Measurements from ENCODE around the gene CDK5. TPM values are rescaled to one million over a fixed set of nuclear protein-coding genes. Genes with fewer than 3 reads are reported as not detected.

Gene CDK5
- total RNA-seq, 1 donor from 2014 or later = 47.9 TPM

- DNase-seq (ENCODE audit: low read depth) = no peak
- Histone ChIP-seq H3K9me3 (ENCODE audit: insufficient read depth, low read depth, low read length) (no peaks in the 10 kb centered on the region), H3K9ac (ENCODE audit: low read length) (no peak overlapping the region), H3K4me2 (ENCODE audit: low read length) (no peak overlapping the region), H3K4me1 (ENCODE audit: insufficient read depth, low read length) (peaks cover 21% of the 10 kb centered on the region), H3K4me3 (ENCODE audit: insufficient read depth, low read depth, low read length) (no peak overlapping the region), H2AFZ (ENCODE audit: low read depth, low read length) (no peak overlapping the region), H3K27ac (ENCODE audit: low read depth, low read length) (no peak overlapping the region), H3K27me3 (ENCODE audit: insufficient read depth, low read length) (no peaks in the 10 kb centered on the region), H4K20me1 (ENCODE audit: insufficient read depth, low read length) (no peaks in the 10 kb centered on the region), H3K79me2 (ENCODE audit: insufficient read depth, low read length) (no peaks in the 10 kb centered on the region), H3K36me3 (ENCODE audit: insufficient read depth, low read length) (peaks cover 5% of the 10 kb centered on the region)
- Mint-ChIP-seq H3K9me3 (ENCODE audit: unreplicated experiment) (no peaks in the 10 kb centered on the region), H3K4me1 (ENCODE audit: low read depth, unreplicated experiment) (peaks cover 29% of the 10 kb centered on the region), H3K27me3 (ENCODE audit: low read depth, unreplicated experiment) (no peaks in the 10 kb centered on the region), H3K27ac (ENCODE audit: unreplicated experiment) (peak overlapping the region; percentile 98), H3K36me3 (ENCODE audit: low read depth, unreplicated experiment) (peaks cover 9% of the 10 kb centered on the region), H3K4me3 (ENCODE audit: unreplicated experiment) (no peak overlapping the region)
- TF ChIP-seq EZH2 (IDR thresholded peaks at IDR 0.05; ENCODE audit: insufficient read depth, low read length) (no peak), CTCF (IDR thresholded peaks at IDR 0.05; ENCODE audit: insufficient read depth, low read depth, low read length) (no peak)
- FAIRE-seq = no peak
Observed at GRCh38 chr7:151040616-151041375, 16.9 kb downstream of the CDK5 start.

- peaks cover 21% of the 10 kb centered on the region for H3K4me1 ChIP-seq (ENCODE audit: insufficient read depth, low read length)
- Mint-ChIP-seq H3K27ac (ENCODE audit: unreplicated experiment) (peak overlapping the region; percentile 98), H3K9me3 (ENCODE audit: unreplicated experiment) (no peaks in the 10 kb centered on the region), H3K36me3 (ENCODE audit: low read depth, unreplicated experiment) (peaks cover 12% of the 10 kb centered on the region), H3K4me3 (ENCODE audit: unreplicated experiment) (peak overlapping the region; percentile 50), H3K4me1 (ENCODE audit: low read depth, unreplicated experiment) (peaks cover 30% of the 10 kb centered on the region), H3K27me3 (ENCODE audit: low read depth, unreplicated experiment) (no peaks in the 10 kb centered on the region)
- DNase-seq (ENCODE audit: low read depth) (peak; percentile 9), FAIRE-seq (no peak)
- peak overlapping the region; percentile 49 for H3K9ac ChIP-seq (ENCODE audit: low read length)
- H3K4me3 ChIP-seq (ENCODE audit: insufficient read depth, low read depth, low read length) = no peak overlapping the region
- H3K9me3 ChIP-seq (ENCODE audit: insufficient read depth, low read depth, low read length) = no peaks in the 10 kb centered on the region
- no peaks in the 10 kb centered on the region for H3K27me3 ChIP-seq (ENCODE audit: insufficient read depth, low read length)
- no peaks in the 10 kb centered on the region for H3K79me2 ChIP-seq (ENCODE audit: insufficient read depth, low read length)
- peak overlapping the region; percentile 73 for H3K4me2 ChIP-seq (ENCODE audit: low read length)
- TF ChIP-seq CTCF (IDR thresholded peaks at IDR 0.05; ENCODE audit: insufficient read depth, low read depth, low read length) (no peak), EZH2 (IDR thresholded peaks at IDR 0.05; ENCODE audit: insufficient read depth, low read length) (no peak)
- no peaks in the 10 kb centered on the region for H4K20me1 ChIP-seq (ENCODE audit: insufficient read depth, low read length)
- no peak overlapping the region for H2AFZ ChIP-seq (ENCODE audit: low read depth, low read length)
- H3K27ac ChIP-seq (ENCODE audit: low read depth, low read length) = peak overlapping the region; percentile 91
- peaks cover 5% of the 10 kb centered on the region for H3K36me3 ChIP-seq (ENCODE audit: insufficient read depth, low read length)
Observed at GRCh38 chr7:151039850-151040548, 17.7 kb downstream of the CDK5 start.
